Right lobe of liver (tissue), 6 donors: ENCODE results near the gene SDHAF2. TPM values are rescaled to one million over a fixed set of nuclear protein-coding genes. Genes with fewer than 3 reads are reported as not detected.
A peak's percentile ranks its signal among the peaks of the same experiment; 100 is the strongest.

Experiments
- ATAC-seq, 4 donors: fragments of 200-7000 bp; cut with Tn5 transposase; one replicate each; pipeline ENCODE4 v1.9.1; 2020; ENCODE audit warnings: mild to moderate bottlenecking in 4 of 4, moderate library complexity in 4 of 4
- DNase-seq, 3 donors: peaks; one replicate each; pipeline ENCODE4 v3.0.0-alpha.2; 2020
- H3K27ac ChIP-seq, 3 donors: fragments of 200-600 bp; one replicate each; pipeline ENCODE4 v1.8.0; 2022
- H3K27me3 ChIP-seq, 2 donors: fragments of 200-600 bp; one replicate each; pipeline ENCODE4 v1.8.0; 2022
- H3K36me3 ChIP-seq, 4 donors: fragments of 200-600 bp; sonication (generic) in 1 of 4; one replicate each; pipeline versions ENCODE4 v1.5.1 to v1.8.0; 2017 to 2022; ENCODE audit warnings: control low read depth in 1 of 4
- H3K4me1 ChIP-seq, 4 donors: fragments of 200-600 bp; sonication (generic) in 1 of 4; one replicate each; pipeline versions ENCODE4 v1.5.1 to v1.8.0; 2017 to 2022; ENCODE audit warnings: control low read depth in 1 of 4
- H3K4me3 ChIP-seq, 3 donors: fragments of 200-600 bp; one replicate each; pipeline ENCODE4 v1.8.0; 2022
- H3K9me3 ChIP-seq, 4 donors: fragments of 200-600 bp; sonication (generic) in 1 of 4; one replicate each; pipeline versions ENCODE4 v1.5.1 to v1.8.0; 2017 to 2022; ENCODE audit warnings: control low read depth in 1 of 4
- CTCF ChIP-seq, 4 donors: fragments of 200-600 bp in 3 of 4; fragments of 450-650 bp in 1 of 4; IDR thresholded peaks; one replicate each; pipeline versions ENCODE4 v1.5.1 to v1.8.0; 2016 to 2022; ENCODE audit warnings: antibody characterized with exemption in 4 of 4, mild to moderate bottlenecking in 2 of 4
- POLR2A ChIP-seq: fragments of 450-650 bp; IDR thresholded peaks from one replicate; pipeline ENCODE4 v1.6.1; 2017; ENCODE audit warnings: antibody characterized with exemption, mild to moderate bottlenecking
- WGBS: methylation state at CpG from one replicate; pipeline ENCODE4 v1.1.6; 2018; ENCODE audit warnings: low coverage, low lambda C conversion rate; ENCODE audit not compliant: insufficient coverage; ENCODE audit errors: missing lambda C conversion rate; 5-methylcytosine and 5-hydroxymethylcytosine counted together
- intact Hi-C, 2 donors: fragments of 100-400 bp; cut with DNase I; formaldehyde crosslinking; loops; one replicate each; pipeline versions ENCODE4 v1.11.2 to v1.14.1; 2022
- total RNA-seq, 6 experiments: library from RNA; depleted of rRNA in 2 of 6; stranded (reverse); fragments of >200 nt in 2 of 6; fragmentation: NEBNext Ultra II Directional in 3 of 6; extraction: Animal tissue kit (Norgen Biotek cat#: 25700) in 3 of 6; gene quantifications; one replicate each; pipeline versions ENCODE4 v1.1.0 to v1.2.4, GENCODE V29; 2016 to 2023
- donor health status: DM: no; HTN: yes; CAD: no.
- donor health status: DM: no; HTN: no; CAD: no.
- donor health status: DM: no; HTN: no; CAD: no.
- donor health status: DM: no; HTN: yes; CAD: no.
- donor health status: DM: no; HTN: yes; CAD: no.

SDHAF2 gene
- total RNA-seq, 6 experiments from 2014 or later, result 17.7 to 62.5 (median 23.3) TPM

GRCh38 chr11:61448552-61448927 lies 18.6 kb downstream of the SDHAF2 start:
- H3K36me3 ChIP-seq, result peaks cover 0 to 29% (median 15%) of the 10 kb centered on the region in 4 donors
- no peaks in the 10 kb centered on the region for H3K27me3 ChIP-seq
- 50% methylated on average over 2 of the region's 7 CpGs for WGBS
- intact Hi-C loops, result no loop called here
- no peaks in the 10 kb centered on the region for H3K4me1 ChIP-seq
- H3K4me3 ChIP-seq, result no peak overlapping the region
- DNase-seq (no peak), ATAC-seq (no peak)
- H3K9me3 ChIP-seq, result no peaks in the 10 kb centered on the region
- H3K27ac ChIP-seq, result no peak overlapping the region
- no peak for TF ChIP-seq POLR2A
- TF ChIP-seq CTCF (IDR thresholded peaks at IDR 0.05), result no peak

GRCh38 chr11:61452825-61453224 lies 22.9 kb downstream of the SDHAF2 start:
- 92% methylated on average over 2 of the region's 2 CpGs for WGBS
- TF ChIP-seq POLR2A (no peak), CTCF (IDR thresholded peaks at IDR 0.05) (no peak)
- DNase-seq, result no peak
- H3K27me3 ChIP-seq, result no peaks in the 10 kb centered on the region
- no peak overlapping the region for H3K4me3 ChIP-seq
- H3K27ac ChIP-seq, result no peak overlapping the region
- intact Hi-C loops, result no loop called here
- peaks cover 0 to 8% (median 1%) of the 10 kb centered on the region in 4 donors for H3K36me3 ChIP-seq
- ATAC-seq, result no peak
- no peaks in the 10 kb centered on the region for H3K9me3 ChIP-seq
- no peaks in the 10 kb centered on the region for H3K4me1 ChIP-seq

GRCh38 chr11:61453695-61454094 lies 23.8 kb downstream of the SDHAF2 start:
- no peak for DNase-seq
- H3K27me3 ChIP-seq, result no peaks in the 10 kb centered on the region
- peaks cover 0 to under 1% (median 0%) of the 10 kb centered on the region in 4 donors for H3K36me3 ChIP-seq
- no peak overlapping the region for H3K27ac ChIP-seq
- TF ChIP-seq POLR2A (no peak), CTCF (IDR thresholded peaks at IDR 0.05) (no peak)
- no peaks in the 10 kb centered on the region for H3K9me3 ChIP-seq
- 89% methylated on average over 3 of the region's 3 CpGs for WGBS
- ATAC-seq, result no peak
- no peak overlapping the region for H3K4me3 ChIP-seq
- intact Hi-C loops, result no loop called here
- H3K4me1 ChIP-seq, result no peaks in the 10 kb centered on the region

- Histone ChIP-seq H3K27ac (no peak overlapping the region), H3K9me3 (no peaks in the 10 kb centered on the region), H3K27me3 (no peaks in the 10 kb centered on the region), H3K4me3 (no peak overlapping the region), H3K36me3 (no peaks in the 10 kb centered on the region), H3K4me1 (no peaks in the 10 kb centered on the region)
- 57% methylated on average over 2 of the region's 7 CpGs for WGBS
- TF ChIP-seq CTCF (IDR thresholded peaks at IDR 0.05) (no peak), POLR2A (no peak)
- no peak for DNase-seq
- intact Hi-C loops, result no loop called here
- ATAC-seq, result peak in 1 of 4 donors; percentile 35
Observed at GRCh38 chr11:61454520-61454919, 24.6 kb downstream of the SDHAF2 start.

- Histone ChIP-seq H3K27ac (no peak overlapping the region), H3K36me3 (no peaks in the 10 kb centered on the region), H3K4me3 (no peak overlapping the region), H3K27me3 (no peaks in the 10 kb centered on the region), H3K4me1 (no peaks in the 10 kb centered on the region), H3K9me3 (no peaks in the 10 kb centered on the region)
- intact Hi-C loops, result no loop called here
- no peak for ATAC-seq
- DNase-seq, result no peak
- WGBS, result 65% methylated on average over 2 of the region's 3 CpGs
- TF ChIP-seq CTCF (IDR thresholded peaks at IDR 0.05), result no peak
- no peak for TF ChIP-seq POLR2A
Observed at GRCh38 chr11:61460474-61460881, 30.6 kb downstream of the SDHAF2 start.
